Femur (tissue), 1 donor: ENCODE results near the gene REM1.
A peak's percentile ranks its signal among the peaks of the same experiment; 100 is the strongest.
"Not testable (repeated sequence)": the region's sequence is repeated elsewhere in the genome, so short reads cannot be mapped to it uniquely, and the experiment has no call there.

Source experiments
- DNase-seq: peaks from one replicate; pipeline ENCODE4 v3.0.0-alpha.2; 2017

Gene REM1, protein sequence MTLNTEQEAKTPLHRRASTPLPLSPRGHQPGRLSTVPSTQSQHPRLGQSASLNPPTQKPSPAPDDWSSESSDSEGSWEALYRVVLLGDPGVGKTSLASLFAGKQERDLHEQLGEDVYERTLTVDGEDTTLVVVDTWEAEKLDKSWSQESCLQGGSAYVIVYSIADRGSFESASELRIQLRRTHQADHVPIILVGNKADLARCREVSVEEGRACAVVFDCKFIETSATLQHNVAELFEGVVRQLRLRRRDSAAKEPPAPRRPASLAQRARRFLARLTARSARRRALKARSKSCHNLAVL

DNA sequence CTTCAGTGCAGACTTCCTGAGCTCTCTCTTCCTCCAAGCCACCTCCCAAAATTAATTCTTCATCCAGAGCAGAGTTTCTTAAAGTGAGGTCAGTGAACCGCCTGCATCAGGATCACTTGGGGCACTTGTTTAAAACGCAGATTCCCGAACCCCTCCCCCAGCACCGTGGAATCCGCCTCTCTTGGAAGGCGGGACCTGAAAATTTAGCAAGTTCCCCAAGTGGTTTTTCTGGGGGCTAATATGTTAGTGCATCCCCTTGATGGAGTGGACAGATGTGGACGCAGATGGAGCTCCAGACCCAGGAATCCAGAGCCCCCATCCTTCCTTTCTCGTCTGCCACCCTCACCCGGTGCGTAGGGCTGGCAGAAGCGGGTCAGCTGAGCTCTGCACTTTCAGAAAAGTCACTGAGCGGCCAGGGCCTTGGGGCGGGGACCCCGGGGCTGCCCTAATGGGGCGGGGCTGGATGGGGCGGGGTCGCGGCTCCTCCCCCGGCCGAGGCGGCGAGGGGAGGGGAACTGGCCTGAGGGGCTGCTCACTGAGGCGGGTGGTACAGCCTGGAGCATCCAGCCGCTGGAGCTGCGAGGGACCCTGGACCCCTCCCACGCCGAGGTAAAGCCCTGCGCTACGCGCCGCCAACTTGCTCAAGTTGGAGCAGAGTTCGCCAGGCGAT lies at the start of gene REM1, which contains the start of gene DEFB124:
REM1 (plus strand) TSS at position 531 of the 670 bp plus-strand sequence. CDS start 1,158 bp downstream, outside the sequence.
DEFB124 (minus strand) TSS at position 370 of the 670 bp plus-strand sequence. CDS start 2,114 bp downstream, outside the sequence.
- peak; percentile 76 for DNase-seq

DNA sequence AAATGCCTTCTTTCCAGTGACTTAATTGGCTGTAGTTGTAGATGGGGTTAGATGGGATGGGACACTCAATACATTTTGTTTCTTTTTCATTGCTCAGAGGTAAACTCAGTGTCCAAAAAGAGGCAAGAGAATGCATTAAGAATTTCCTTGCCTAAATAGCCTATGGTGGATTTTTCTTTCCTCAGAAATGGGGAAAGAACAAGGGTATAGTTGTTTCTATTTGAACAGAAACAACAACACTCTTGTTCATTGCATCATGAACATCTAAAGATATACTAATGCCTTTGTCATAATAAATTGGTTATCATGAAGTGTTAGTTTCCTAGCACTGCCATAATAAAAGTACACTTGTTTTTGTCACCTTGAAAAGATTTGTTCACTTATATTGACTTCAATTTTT lies 49.3 kb upstream of the REM1 start:
- no peak for DNase-seq

DNA sequence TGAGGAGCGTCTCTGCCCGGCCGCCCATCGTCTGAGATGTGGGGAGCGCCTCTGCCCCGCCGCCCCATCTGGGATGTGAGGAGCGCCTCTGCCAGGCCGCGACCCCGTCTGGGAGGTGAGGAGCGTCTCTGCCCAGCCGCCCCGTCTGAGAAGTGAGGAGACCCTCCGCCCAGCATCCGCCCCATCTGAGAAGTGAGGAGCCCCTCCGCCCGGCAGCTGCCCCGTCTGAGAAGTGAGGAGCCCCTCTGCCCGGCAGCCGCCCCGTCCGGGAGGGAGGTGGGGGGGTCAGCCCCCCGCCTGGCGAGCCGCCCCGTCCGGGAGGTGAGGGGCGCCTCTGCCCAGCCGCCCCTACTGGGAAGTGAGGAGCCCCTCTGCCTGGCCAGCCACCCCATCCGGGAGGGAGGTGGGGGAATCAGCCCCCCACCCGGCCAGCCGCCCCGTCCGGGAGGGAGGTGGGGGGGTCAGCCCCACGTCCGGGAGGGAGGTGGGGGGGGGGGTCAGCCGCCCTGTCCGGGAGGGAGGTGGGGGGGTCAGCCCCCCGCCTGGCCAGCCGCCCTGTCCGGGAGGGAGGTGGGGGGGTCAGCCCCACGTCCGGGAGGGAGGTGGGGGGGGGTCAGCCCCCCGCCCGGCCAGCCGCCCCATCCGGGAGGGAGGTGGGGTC lies 48.1 kb upstream of the REM1 start:
- not testable (repeated sequence) for DNase-seq

DNA sequence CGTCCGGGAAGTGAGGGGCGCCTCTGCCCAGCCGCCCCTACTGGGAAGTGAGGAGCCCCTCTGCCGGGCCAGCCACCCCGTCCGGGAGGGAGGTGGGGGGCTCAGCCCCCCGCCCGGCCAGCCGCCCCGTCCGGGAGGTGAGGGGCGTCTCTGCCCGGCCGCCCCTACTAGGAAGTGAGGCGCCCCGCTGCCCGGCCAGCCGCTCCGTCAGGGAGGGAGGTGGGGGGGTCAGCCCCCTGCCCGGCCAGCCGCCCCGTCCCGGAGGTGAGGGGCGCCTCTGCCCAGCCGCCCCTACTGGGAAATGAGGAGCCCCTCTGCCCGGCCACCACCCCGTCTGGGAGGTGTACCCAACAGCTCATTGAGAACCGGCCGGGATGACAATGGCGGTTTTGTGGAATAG lies 47.5 kb upstream of the REM1 start:
- not testable (repeated sequence) for DNase-seq

DNA sequence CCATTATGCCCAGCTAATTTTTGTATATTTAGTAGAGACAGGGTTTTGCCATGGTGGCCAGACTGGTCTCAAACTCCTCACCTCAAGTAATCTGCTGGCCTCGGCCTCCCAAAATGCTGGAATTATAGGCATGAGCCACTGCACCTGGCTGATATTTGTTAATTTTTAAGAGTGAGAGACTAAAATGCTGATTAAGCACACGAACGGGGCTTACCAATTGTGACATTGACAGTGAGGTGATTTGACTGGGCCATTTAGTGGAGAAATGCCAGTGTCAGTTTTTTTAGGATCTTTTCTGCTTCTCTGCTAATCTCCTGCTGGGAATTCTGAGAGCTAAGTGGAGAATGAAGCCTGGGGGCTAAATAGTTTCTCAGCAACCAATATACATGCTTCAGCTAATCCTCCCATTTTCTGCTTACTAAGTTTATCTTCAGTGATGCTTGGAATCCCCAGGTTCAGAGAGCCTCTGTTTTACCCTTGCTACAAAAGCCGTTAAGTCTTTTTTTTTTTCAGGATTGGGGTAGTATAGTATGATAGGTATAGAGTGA lies 44.4 kb upstream of the REM1 start:
- no peak for DNase-seq

DNA sequence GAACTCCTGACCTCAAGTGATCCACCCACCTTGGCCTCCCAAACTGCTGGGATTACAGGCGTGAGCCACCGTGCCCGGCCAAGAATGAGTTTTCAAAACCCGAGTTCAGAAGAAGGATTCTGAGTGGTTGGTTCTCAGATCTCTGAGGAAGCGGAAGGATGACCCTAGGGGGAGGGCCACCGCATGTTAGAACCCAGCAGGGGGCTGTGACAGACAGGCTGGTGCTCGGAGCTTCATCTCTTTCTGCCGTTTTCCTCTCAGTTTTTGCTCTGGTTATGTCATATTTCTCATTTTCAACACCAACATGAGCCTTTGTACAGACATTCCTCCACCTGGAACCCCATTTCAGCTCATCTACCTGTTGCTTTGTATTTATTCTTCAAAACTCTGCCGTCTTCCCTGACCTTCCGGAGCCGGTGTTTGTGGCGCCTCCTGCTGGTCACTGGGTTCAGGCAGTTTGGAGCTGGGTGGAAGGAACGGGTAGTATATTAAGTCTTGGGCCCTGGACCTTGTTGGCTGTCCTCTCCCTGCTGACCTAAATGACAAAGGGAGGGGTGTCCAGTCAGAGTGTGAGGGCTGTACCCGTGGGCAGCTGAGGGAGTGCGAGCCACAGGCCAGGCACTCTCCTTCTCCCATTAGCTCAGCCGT lies 35.0 kb upstream of the REM1 start, which contains the start of gene DEFB123:
DEFB123 (plus strand) TSS at position 621 of the 648 bp plus-strand sequence. CDS start 67 bp downstream, outside the sequence.
- no peak for DNase-seq

DNA sequence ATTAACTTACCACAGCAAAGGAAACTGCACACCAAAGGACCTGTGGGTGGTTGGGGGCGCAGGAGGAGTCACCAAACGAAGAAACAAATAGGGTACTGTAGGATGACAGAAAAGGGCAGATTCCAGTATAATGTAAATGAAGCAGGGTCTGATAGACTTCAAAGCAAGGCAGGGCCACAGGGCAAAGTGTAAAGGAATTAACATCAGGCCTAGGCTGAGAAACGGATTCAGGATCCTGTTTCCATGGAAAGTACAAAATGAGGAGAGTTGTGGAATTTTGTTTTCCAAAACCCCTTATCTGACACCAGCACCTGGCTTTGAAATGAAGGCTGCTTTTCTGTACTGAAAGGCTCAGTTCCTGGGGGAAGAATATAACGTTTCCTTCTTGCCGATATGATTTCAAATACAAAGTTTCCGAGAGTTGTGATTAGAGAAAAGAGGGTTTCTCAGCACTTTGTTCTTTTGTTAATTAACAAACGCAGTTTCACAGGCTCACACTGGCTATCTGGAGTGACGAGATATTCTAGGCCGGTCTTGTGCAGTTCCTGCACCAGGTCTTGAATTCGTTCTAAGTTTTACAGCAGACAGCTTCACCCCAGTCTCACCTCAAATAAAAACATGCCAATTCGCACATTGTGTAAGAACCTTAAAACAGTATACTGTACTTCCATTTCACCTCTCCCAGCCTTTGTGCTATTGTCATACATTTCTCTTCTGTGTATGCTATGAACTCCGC lies 28.8 kb upstream of the REM1 start:
- no peak for DNase-seq

DNA sequence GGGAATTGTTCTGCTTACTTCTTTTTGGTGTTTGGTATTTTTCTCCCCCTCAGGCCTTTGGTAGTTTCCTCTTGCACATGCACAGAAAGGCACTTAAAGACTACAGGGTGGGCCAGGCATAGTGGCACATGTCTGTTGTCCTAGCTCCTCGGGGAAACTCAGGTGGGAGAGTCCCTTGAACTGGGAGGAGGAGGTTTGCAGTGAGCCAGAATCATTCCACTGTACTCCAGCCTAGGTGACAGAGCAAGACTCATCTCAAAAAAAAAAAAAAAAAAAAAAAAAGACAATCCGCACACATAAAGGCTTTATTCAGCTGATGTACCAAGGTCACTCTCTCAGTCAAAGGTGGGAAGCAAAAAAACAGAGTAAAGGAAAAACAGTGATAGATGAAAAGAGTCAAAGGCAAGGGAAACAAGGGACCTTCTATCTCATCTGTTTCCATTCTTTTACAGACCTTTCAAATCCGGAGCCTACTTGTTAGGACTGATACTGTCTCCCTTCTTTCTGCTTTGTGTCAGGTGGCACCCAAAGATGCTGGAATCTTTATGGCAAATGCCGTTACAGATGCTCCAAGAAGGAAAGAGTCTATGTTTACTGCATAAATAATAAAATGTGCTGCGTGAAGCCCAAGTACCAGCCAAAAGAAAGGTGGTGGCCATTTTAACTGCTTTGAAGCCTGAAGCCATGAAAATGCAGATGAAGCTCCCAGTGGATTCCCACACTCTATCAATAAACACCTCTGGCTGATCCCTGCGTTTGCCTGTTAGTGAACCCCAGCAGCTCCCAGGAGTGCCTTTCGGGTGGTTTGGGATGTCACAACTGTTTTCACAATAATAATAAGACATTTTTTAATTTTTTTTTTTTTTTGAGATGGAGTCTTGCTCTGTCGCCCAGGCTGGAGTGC lies 25.3 kb upstream of the REM1 start:
- no peak for DNase-seq

DNA sequence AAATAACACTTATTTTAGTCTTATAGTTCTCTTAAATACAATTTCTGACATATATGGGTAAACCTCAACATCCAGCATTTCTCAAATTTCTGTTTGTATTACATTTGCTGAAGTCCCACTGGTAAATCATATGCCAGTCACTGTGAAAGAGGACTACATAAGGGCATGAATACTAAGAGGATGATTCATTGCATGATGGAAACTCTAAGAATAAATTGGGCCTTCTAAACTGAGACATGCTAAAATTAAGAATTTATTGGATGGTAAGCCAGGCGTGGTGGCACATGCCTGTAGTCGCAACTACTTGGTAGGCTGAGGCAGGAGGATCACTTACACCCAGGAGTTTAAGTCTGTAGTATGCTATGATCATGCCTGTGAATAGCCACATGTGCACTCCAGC lies 22.5 kb upstream of the REM1 start:
- DNase-seq, result no peak

DNA sequence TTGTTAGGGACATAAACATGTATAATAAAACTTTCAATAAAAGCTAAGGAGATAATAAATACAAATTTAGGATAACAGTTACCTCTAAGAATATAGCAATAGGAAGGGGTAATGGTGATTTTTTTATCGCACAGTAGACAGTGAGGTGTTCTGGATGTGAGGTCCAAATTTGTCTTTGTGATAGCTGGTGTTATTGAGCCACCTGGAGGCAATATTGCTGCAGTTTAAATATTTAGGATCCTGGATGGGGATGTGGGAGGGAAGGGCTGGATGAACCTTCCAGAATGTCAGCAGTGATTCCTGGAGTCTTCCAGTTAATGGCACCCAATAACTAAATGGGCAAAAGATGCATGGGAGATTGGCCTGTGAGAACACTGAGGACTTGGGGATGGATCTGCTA lies 20.7 kb upstream of the REM1 start:
- no peak for DNase-seq

DNA sequence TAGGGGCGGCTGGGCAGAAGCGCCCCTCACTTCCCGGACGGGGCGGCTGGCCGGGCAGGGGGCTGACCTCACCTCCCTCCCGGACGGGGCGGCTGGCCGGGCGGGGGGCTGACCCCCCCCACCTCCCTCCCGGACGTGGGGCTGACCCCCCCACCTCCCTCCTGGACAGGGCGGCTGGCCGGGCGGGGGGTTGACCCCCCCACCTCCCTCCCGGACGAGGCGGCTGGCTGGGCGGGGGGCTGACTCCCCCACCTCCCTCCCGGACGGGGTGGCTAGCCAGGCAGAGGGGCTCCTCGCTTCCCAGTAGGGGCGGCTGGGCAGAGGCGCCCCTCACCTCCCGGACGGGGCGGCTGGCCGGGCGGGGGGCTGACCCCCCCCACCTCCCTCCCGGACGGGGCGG lies 4.1 kb upstream of the REM1 start:
- DNase-seq, result not testable (repeated sequence)

DNA sequence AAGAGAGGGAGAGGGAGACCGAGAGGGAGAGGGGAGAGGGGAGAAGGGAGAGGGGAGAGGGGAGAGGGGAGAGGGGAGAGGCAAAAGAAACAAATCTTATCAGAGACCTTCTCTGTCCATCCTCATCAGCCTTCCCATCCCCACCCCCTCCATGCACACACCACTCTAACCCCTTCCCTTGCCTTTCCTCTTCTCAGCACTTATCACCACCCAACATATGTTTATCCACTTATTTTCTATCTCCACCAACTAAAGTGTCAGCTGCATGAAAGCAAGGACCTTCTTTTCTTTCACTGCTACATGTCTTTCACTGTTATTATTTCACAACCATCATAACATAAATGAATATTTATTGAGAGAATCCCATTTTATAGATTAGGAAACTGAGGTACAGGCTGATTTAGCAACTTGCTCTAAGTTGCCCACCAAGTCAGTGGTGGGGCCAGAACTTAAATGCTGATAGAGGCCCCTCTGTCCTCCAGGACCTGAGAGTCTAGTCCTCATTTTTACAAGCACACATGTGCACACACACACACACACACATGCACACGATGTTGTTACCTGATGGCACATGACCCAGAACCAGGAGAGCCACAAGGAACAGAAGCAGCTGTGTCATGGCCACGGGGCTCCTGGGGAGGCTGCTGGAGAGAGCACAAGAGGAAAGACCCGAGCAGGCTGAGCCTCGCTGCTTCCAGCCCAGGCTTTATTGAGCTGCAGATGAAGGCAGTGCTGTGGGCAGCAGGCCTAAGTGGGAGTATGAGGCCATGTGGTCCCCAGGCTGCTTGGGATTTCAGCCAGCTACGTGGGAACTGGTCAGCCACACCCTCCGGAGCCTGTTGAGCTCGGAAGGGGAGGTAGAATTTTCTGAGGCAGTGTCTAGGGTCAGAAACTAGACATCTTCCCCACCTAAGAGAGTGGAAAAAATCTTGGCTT lies 2.4 kb upstream of the REM1 start:
- peak; percentile 61 for DNase-seq

DNA sequence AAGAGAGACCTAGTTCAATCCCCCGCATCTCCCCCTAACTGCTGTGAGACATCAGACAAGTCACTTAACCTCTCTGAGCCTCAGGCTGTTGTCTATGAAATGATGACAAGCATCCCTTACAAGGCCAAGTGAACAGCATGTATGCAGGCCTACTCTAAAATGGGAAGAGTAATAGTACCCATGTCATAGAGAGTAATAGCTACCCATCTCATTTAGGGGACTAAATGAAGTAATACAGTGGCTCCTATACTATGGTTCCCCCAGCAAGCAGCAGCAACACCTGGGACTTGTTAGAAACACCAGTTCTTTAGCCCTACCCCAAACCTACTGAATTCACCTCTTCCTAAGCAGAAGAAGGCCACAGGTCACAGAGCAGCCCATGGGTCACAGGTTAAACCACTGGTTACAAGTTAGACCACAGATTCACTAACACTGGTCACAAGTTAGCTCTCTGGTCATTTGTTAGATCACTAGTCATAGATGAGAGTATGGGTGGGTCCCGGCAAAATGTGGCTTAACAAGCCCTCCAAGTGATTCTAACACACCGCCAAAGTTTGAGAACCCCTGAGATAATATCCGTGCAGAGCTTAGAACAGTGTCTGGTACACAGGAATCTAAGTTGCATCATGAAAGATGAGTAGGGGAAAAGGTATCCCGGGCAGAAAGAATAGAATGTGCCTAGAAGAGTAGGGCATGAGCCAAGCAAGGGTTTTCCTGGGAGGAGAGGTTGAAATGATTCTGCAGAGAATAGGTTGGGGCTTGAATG lies 1.6 kb upstream of the REM1 start:
- no peak for DNase-seq

DNA sequence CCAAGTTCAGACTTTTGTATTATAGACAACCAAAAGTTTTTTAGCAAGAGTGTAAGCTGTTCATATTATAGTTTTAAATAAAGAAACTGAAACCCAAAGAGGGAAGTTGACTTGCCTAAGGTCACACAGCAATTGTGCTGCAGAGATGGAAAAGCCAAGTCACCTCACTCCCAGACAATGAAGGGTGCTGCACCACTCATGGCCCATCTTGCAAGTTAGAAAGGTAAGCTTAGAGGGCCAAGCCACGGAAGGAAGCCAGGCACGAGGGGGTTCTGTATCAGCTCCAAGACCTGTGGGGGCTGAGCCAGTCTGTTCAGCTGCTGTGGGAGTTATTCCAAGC lies 1.0 kb upstream of the REM1 start:
- DNase-seq, result no peak

DNA sequence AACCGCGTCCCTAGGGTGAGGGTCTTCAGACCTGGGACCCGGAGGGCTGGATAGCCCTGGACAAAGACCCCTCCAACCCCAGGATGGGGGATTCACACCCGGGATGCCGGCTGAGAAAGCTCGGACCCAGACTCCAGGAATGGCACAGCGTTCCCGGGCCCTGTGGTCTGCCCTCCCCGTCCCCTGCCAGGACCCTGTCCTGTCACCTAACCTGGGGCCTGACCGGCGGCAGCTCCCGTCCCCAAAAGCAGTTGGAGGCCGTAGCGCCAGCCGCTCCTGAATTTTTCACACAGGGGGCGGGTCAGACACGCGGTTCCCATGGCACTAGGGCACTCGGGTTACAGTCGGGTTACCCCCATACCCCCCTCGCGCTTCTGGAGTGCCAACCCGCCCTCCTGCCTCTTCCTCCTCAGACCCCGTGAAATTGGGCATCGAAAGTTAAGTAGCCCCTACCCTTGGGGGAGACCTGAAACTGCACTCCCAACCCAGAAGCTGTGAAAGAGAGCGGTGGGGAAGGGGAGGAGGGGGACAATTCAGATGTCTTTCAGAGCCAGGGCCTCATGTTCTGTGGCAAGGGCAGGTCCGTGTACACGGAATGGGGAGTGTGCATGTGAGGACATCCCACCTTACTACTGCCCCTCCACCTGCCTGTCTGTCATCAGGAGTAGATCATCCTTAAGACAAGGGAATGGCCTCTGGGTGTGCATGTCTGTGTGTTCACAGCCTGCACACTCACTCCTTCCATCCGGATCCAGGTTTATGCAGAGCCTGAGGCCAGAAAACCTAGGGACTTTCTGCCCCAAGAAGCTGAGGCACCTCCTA lies 595 bp downstream of the REM1 start:
- no peak for DNase-seq

DNA sequence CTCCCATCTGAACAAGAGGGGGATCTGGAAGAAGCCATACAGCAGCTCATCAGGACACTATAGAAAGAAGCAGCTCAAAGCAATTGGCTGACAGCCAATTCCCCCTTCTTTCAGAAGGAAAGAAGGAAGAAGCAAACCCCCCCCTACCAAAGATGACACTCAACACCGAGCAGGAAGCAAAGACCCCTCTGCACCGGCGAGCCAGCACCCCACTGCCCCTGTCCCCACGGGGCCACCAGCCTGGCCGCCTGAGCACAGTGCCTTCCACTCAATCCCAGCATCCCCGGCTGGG lies 1.2 kb downstream of the REM1 start:
- DNase-seq, result no peak

DNA sequence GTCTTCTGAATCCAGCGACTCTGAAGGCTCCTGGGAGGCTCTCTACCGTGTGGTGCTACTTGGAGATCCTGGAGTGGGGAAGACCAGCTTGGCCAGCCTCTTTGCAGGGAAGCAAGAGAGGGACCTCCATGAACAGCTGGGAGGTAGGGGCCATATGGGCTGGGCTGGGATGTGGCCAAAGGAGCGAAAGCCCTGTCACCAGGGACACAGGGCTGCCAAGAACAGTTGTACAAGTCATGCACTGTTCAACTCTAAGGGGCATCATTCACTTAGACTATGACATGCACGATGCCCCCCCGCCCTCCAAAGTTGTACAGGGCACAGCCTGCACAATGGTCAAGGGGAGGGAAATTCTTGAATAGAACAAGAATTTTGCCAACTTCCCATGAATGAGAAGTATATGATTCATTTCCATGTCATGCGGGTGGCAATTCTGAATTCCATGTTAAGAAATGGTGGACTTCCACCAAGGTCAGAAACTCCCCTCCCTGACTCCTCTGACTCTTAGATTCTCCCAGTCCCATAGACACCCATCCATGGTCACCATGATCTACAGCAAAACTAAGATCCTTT lies 1.6 kb downstream of the REM1 start:
- DNase-seq, result no peak

DNA sequence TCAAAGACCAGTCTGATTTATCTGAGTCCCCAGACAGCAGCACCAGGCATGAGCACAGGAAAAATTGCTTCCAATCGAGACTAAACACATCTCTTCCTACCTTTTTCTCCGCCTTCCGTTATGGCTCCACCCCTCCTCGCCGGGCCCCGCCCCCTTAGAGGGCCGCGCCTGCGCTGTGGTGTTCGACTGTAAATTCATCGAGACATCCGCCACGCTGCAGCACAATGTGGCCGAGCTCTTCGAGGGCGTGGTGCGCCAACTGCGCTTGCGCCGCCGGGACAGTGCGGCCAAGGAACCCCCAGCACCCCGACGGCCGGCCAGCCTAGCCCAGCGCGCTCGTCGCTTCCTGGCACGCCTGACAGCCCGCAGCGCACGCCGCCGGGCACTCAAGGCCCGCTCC lies 8.9 kb downstream of the REM1 start:
- peak; percentile 72 for DNase-seq
